ENCODE data around the gene CPTP.

DNA sequence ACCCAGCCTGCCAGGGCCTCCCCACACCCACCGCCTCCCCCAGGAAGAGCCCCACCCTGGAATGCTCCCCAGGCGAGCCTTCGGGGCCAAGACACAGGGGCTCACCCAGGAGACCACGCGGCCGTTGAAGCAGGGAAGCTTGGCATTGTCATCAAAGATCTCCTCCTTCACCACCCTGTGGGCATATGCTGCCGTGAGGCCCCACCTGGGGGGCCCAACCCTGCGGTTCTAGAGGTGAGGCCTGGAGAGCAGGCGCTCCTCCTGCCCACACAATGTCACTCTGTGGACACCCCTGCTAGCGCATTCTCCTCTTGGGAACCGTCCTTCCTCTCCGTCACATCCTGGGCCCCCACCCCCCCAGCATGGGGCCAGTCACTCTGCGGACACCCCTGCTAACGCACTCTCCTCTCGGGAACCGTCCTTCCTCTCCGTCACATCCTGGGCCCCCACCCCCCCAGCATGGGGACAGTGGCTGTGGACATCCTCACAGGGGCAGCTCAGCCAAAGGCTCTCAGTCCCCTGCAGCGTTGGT, 18.0 kb downstream of the CPTP start:
- TF ChIP-seq, protein P1, sequence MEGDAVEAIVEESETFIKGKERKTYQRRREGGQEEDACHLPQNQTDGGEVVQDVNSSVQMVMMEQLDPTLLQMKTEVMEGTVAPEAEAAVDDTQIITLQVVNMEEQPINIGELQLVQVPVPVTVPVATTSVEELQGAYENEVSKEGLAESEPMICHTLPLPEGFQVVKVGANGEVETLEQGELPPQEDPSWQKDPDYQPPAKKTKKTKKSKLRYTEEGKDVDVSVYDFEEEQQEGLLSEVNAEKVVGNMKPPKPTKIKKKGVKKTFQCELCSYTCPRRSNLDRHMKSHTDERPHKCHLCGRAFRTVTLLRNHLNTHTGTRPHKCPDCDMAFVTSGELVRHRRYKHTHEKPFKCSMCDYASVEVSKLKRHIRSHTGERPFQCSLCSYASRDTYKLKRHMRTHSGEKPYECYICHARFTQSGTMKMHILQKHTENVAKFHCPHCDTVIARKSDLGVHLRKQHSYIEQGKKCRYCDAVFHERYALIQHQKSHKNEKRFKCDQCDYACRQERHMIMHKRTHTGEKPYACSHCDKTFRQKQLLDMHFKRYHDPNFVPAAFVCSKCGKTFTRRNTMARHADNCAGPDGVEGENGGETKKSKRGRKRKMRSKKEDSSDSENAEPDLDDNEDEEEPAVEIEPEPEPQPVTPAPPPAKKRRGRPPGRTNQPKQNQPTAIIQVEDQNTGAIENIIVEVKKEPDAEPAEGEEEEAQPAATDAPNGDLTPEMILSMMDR (IDR thresholded peaks at IDR 0.05): no peak
- TF ChIP-seq POLR2A (IDR thresholded peaks at IDR 0.05) (no peak), POLR2AphosphoS5 (IDR thresholded peaks at IDR 0.05; ENCODE audit: insufficient read depth in 1 of 2, low read depth in 1 of 2) (no peak)
